NCI-H2107 treated with DMSO at 0.1 percent for 48 hours (cell line): ENCODE results near the gene FER.
"Not testable (repeated sequence)": the region's sequence is repeated elsewhere in the genome, so short reads cannot be mapped to it uniquely, and the experiment has no call there.

ENCODE experiments used
- DNase-seq: peaks from one replicate; lab custom pipeline; 2025; ENCODE audit not compliant: unreplicated experiment; lab: John Stamatoyannopoulos, UW

Gene FER

GRCh38 chr5:108947164-108947563 is 199.5 kb downstream of the FER start:
- DNase-seq, result no peak

GRCh38 chr5:108950276-108950675 is 202.6 kb downstream of the FER start:
- no peak for DNase-seq

- no peak for DNase-seq
Measured at GRCh38 chr5:108953940-108954339, 206.2 kb downstream of the FER start.

- no peak for DNase-seq
Measured at GRCh38 chr5:108957333-108957732, 209.6 kb downstream of the FER start.

GRCh38 chr5:108966910-108967309 is 219.2 kb downstream of the FER start:
- no peak for DNase-seq

GRCh38 chr5:108974594-108974993 is 226.9 kb downstream of the FER start:
- no peak for DNase-seq

- DNase-seq, result no peak
Measured at GRCh38 chr5:108975697-108976096, 228.0 kb downstream of the FER start.

- no peak for DNase-seq
Measured at GRCh38 chr5:108983461-108984092, 235.9 kb downstream of the FER start.

GRCh38 chr5:108989761-108990392 is 242.2 kb downstream of the FER start:
- no peak for DNase-seq

GRCh38 chr5:108992396-108993085 is 244.8 kb downstream of the FER start:
- DNase-seq, result not testable (repeated sequence)

GRCh38 chr5:108993440-108993839 is 245.7 kb downstream of the FER start:
- DNase-seq, result not testable (repeated sequence)

GRCh38 chr5:108997720-108998119 is 250.0 kb downstream of the FER start:
- DNase-seq, result no peak

GRCh38 chr5:108998216-108998615 is 250.5 kb downstream of the FER start:
- no peak for DNase-seq

GRCh38 chr5:109003928-109004327 is 256.2 kb downstream of the FER start:
- DNase-seq, result no peak

GRCh38 chr5:109005297-109006009 is 257.8 kb downstream of the FER start:
- no peak for DNase-seq

- no peak for DNase-seq
Measured at GRCh38 chr5:109006129-109006528, 258.4 kb downstream of the FER start.

- no peak for DNase-seq
Measured at GRCh38 chr5:109016300-109016699, 268.6 kb downstream of the FER start.

- no peak for DNase-seq
Measured at GRCh38 chr5:109022056-109022455, 274.4 kb downstream of the FER start.

- DNase-seq, result not testable (repeated sequence)
Measured at GRCh38 chr5:109025729-109026128, 278.0 kb downstream of the FER start.

- no peak for DNase-seq
Measured at GRCh38 chr5:109027983-109028607, 280.4 kb downstream of the FER start.

GRCh38 chr5:109028608-109029299 is 281.1 kb downstream of the FER start:
- DNase-seq, result no peak
